ENCODE data around the gene CKB.
A peak's percentile ranks its signal among the peaks of the same experiment; 100 is the strongest.

CKB gene

DNA sequence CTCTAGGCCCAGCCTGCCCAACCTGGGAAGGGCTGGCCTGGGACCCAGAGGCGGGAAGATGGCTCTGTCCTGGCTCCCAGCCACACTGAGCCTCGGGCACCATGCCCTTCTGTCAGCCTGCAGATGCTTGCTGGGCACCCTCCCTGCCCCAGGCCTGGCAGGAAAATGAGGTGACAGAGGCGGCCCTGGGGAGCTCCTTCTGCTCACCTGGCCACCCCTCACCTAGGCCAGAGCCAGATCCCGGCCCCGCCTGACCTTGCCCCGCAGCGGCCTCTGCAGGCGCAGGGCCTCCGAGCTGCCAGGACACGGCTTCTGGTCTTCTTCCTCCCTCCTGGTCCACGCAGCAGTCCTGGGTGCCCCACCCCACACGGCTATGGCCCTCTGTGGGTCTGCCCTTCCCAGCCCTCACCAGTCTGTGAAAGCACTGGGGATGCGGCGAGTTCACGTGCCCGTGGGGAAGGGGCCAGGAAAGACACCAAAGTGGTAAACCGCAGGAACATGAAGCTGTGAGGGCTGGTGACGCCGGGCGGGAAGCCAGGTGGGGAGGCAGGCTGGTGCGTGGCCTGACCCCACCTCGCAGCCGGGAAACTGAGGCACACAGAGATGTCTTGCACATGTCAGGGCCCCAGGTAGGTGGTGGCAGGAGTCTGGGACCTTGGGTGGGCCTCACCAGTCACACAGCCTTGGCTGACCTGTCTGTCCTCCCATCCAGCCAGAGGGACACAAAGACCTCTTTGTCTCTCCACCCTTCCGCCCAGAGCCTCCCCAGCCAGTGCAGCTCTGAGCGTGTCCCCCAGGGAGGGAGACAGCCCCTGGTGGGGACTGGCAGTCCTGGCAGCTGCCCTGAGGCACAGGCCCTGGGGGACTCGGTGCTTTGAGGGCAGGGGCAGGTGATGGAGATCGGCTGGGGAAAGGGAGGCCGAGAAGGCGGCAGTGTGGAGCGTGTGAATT lies 27.0 kb upstream of the CKB start:
- no peak overlapping the region for H3K4me3 ChIP-seq (ENCODE audit: low read depth, low read length)
- TF ChIP-seq, protein P1, sequence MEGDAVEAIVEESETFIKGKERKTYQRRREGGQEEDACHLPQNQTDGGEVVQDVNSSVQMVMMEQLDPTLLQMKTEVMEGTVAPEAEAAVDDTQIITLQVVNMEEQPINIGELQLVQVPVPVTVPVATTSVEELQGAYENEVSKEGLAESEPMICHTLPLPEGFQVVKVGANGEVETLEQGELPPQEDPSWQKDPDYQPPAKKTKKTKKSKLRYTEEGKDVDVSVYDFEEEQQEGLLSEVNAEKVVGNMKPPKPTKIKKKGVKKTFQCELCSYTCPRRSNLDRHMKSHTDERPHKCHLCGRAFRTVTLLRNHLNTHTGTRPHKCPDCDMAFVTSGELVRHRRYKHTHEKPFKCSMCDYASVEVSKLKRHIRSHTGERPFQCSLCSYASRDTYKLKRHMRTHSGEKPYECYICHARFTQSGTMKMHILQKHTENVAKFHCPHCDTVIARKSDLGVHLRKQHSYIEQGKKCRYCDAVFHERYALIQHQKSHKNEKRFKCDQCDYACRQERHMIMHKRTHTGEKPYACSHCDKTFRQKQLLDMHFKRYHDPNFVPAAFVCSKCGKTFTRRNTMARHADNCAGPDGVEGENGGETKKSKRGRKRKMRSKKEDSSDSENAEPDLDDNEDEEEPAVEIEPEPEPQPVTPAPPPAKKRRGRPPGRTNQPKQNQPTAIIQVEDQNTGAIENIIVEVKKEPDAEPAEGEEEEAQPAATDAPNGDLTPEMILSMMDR (IDR thresholded peaks at IDR 0.05; ENCODE audit: low read depth, low read length): no peak
- no peak for DNase-seq (ENCODE audit: low read depth, low spot score)
- in situ Hi-C loops (cut with HindIII; ENCODE audit: low sequenced_read_pairs): no loop called here

DNA sequence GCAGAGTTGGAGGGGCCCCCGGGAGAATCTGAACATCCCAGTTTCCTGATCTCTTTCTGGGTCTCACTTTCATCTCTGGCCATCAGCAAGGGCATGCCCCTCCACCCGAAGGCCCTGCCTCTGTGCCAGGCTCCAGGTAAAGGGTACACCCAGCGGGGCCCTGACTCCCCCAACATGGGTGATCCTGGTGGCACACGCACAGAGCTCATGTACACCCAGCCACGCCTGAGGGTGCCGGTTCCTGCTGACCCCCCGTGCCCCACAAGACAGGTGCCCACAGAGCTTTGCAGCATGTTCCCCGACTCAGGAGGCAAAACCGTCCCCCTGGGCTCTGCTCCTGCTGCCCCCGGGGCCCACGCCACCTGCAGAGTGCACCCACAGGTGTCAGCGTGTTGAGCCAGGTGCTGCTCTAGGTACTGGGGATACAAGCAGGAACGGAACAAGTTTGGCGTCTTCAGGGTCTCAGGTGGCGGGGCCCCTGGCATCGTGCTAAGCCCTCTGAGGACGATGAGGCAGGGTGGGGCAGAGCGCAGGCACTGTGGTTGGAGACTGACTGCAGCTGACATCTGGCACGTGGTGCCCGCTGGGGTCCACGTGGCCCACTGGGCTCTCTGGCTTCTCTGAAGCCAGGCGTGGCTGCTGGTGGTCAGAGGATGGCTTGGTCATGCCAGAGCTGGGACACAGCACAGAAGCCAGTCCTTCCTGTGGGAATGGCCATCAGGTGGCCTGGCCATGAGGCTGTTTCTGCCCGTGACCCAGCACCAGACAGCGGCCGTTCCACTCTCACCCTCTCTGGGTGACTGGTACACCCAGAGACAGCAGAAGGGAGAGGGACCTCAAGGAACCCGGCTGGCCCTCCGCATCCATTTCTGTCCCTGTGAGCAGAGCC lies 26.1 kb upstream of the CKB start:
- H3K4me3 ChIP-seq (ENCODE audit: low read depth, low read length): no peak overlapping the region
- TF ChIP-seq, protein P1 (IDR thresholded peaks at IDR 0.05; ENCODE audit: low read depth, low read length): no peak
- in situ Hi-C loops (cut with HindIII; ENCODE audit: low sequenced_read_pairs): no loop called here
- DNase-seq (ENCODE audit: low read depth, low spot score): no peak

DNA sequence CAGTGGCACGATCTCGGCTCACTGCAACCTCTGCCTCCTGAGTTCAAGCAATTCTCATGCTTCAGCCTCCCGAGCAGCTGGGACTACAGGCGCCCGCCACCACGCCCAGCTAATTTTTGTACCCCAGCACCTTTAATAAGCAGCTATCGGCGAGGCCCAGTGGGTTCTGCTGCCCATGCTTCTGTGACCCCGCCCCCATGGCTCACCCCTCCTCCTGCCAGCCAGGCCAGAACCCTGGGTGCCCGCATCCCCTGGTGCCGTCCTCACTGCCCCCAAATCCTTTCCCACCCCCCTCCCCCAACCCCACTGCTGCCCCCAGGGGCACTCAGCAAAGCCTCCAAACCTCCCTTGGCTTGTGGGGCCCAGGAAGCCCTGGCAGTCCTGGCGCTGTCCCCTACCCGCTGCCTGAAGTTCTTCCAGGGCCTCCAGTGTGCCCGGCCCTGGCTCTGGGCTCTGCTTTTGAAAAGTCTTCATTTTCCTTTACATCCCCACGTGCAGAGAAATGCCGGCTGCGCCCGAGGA lies 25.4 kb upstream of the CKB start:
- TF ChIP-seq, protein P1 (IDR thresholded peaks at IDR 0.05; ENCODE audit: low read depth, low read length): no peak
- H3K4me3 ChIP-seq (ENCODE audit: low read depth, low read length): no peak overlapping the region
- no peak for DNase-seq (ENCODE audit: low read depth, low spot score)
- in situ Hi-C loops (cut with HindIII; ENCODE audit: low sequenced_read_pairs): no loop called here

DNA sequence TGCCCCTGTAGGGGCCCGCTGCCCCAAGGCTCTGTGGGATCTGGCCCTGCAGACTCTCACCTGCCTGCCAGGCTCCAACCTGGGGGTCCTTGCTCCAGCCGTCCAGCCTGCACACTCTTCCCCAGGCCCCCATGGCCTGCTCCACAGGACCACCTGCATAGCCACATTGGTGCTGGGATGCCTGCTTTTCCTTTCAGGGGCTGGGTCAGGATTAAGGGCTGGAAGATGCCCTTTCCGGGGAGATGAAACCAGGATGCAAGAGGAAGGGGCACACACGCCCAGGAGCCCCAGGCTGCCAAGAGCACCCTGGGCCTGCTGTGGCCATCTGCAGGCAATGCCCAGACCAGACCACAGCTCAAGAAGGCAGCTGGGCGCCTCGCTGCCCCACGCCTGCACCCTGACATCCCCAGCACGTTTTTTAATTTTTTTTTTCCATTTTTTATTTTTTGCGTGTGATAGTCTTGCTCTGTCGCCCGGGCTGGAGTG lies 24.9 kb upstream of the CKB start:
- H3K4me3 ChIP-seq (ENCODE audit: low read depth, low read length): no peak overlapping the region
- in situ Hi-C loops (cut with HindIII; ENCODE audit: low sequenced_read_pairs): no loop called here
- DNase-seq (ENCODE audit: low read depth, low spot score): no peak
- TF ChIP-seq, protein P1 (IDR thresholded peaks at IDR 0.05; ENCODE audit: low read depth, low read length): no peak

DNA sequence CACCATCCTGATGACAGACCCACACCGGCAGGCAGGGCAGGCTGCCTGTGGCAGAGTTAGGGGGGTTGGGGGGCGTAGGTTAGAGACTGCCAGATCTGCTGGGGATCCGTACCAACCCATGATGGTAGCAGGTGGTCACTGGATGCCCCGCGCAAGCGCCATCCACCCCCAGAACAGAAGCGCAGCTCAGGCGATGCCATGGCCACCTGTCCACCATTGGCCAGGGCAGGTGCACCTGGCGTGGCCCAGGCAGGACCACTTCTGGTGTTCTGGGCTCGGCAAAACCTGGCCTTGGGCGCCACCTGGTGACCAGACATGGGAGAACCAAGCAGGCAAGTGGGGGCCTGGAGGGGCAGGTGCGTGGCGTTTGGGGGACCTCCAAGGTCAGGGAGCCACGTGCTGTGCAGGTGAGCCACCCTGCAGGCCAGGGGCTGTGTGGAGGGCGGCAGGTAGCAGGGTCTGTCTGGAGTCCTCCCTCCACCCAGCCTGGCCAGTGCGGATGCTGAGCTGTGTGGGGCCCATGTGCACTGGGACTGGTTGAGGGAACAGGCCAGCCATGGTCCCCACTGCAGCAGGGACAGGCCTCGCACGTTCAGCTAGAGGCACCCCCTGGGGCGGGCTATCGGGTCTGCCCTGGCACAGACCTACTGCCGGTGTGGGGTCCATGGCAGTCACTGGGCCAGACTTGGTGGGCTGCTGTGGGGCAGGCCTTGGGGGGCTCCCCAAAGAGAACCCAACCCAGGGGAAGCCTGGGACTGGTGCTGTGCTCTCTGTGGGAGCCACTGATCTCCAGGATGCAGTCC lies 24.2 kb upstream of the CKB start:
- H3K4me3 ChIP-seq (ENCODE audit: low read depth, low read length): no peak overlapping the region
- TF ChIP-seq, protein P1 (IDR thresholded peaks at IDR 0.05; ENCODE audit: low read depth, low read length): peak; percentile 81
- in situ Hi-C loops (cut with HindIII; ENCODE audit: low sequenced_read_pairs): no loop called here
- DNase-seq (ENCODE audit: low read depth, low spot score): peak; percentile 30

All from astrocyte of the spinal cord (primary cell).